ENCODE results near the gene SYNGR4.
"Not testable (repeated sequence)": the region's sequence is repeated elsewhere in the genome, so short reads cannot be mapped to it uniquely, and the experiment has no call there.

Gene SYNGR4

DNA sequence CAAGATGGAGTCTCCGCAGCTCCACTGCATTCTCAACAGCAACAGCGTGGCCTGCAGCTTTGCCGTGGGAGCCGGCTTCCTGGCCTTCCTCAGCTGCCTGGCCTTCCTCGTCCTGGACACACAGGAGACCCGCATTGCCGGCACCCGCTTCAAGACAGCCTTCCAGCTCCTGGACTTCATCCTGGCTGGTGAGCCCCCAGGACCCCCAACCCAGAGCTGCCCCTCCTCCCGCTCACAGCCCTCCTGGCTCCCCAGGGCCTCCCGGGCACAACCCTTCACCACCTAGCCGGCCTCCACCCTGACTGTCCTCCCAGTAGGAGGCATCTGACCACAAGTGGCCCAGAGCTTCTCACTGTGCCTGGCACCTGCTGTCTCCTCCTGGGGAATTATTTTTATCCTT is 9.4 kb downstream of the SYNGR4 start:
- no peak overlapping the region for H3K4me3 ChIP-seq (ENCODE audit: low read depth in 1 of 2, low read length in 2 of 2)
- no peaks in the 10 kb centered on the region for H3K27me3 ChIP-seq (ENCODE audit: low read depth, low read length)
- H3K27ac ChIP-seq (ENCODE audit: low read length) = no peak overlapping the region
- no peaks in the 10 kb centered on the region for H3K9me3 ChIP-seq (ENCODE audit: control insufficient read depth in 1 of 2, low read length in 2 of 2)
- H3K36me3 ChIP-seq (ENCODE audit: control insufficient read depth in 1 of 2, insufficient read depth in 2 of 2, low read length in 2 of 2) = no peaks in the 10 kb centered on the region
- no peaks in the 10 kb centered on the region for H3K4me1 ChIP-seq (ENCODE audit: control insufficient read depth in 1 of 2, insufficient read depth in 2 of 2, low read length in 2 of 2)

DNA sequence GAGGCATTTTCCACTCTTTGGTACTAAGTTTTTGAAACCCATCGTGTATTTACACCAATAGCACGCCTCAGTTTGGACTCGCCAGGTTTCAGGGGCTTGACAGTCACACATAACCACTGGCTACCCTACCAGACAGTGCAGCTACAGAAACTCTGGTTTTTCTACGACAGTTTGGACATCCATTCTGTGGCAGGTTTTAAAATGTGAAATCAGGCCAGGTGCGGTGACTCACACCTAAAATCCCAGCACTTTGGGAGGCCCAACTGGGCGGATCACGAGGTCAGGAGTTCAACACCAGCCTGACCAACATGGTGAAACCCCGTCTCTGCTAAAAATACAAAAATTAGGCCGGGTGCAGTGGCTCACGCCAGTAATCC is 14.0 kb downstream of the SYNGR4 start:
- Histone ChIP-seq H3K9me3 (ENCODE audit: control insufficient read depth in 1 of 2, low read length in 2 of 2) (no peaks in the 10 kb centered on the region), H3K36me3 (ENCODE audit: control insufficient read depth in 1 of 2, insufficient read depth in 2 of 2, low read length in 2 of 2) (peaks cover 7 to 22% of the 10 kb centered on the region in 2 donors), H3K4me1 (ENCODE audit: control insufficient read depth in 1 of 2, insufficient read depth in 2 of 2, low read length in 2 of 2) (no peaks in the 10 kb centered on the region), H3K27me3 (ENCODE audit: low read depth, low read length) (no peaks in the 10 kb centered on the region), H3K4me3 (ENCODE audit: low read depth in 1 of 2, low read length in 2 of 2) (no peak overlapping the region), H3K27ac (ENCODE audit: low read length) (no peak overlapping the region)

DNA sequence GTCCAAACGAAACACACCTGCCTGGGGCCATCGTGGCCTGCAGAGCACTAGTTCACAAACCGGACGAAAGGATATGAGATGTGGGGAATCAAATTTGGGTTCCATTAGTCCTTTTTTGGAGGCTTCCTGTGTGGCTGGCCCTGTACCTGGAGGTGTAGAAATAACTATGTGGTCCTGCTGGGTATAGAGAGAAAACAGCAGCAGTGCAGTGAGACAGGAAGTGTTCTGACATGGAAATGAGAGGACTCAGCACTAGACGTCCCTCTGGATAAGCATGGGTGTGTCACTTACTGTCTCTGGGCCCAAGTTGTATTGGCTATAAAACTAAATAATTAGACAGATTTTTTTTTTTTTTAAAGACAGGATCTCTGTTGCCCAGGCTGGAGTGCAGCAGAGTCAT is 14.9 kb downstream of the SYNGR4 start:
- H3K9me3 ChIP-seq (ENCODE audit: control insufficient read depth in 1 of 2, low read length in 2 of 2) = no peaks in the 10 kb centered on the region
- peaks cover 11 to 31% of the 10 kb centered on the region in 2 donors for H3K36me3 ChIP-seq (ENCODE audit: control insufficient read depth in 1 of 2, insufficient read depth in 2 of 2, low read length in 2 of 2)
- no peaks in the 10 kb centered on the region for H3K27me3 ChIP-seq (ENCODE audit: low read depth, low read length)
- no peak overlapping the region for H3K27ac ChIP-seq (ENCODE audit: low read length)
- no peaks in the 10 kb centered on the region for H3K4me1 ChIP-seq (ENCODE audit: control insufficient read depth in 1 of 2, insufficient read depth in 2 of 2, low read length in 2 of 2)
- no peak overlapping the region for H3K4me3 ChIP-seq (ENCODE audit: low read depth in 1 of 2, low read length in 2 of 2)

DNA sequence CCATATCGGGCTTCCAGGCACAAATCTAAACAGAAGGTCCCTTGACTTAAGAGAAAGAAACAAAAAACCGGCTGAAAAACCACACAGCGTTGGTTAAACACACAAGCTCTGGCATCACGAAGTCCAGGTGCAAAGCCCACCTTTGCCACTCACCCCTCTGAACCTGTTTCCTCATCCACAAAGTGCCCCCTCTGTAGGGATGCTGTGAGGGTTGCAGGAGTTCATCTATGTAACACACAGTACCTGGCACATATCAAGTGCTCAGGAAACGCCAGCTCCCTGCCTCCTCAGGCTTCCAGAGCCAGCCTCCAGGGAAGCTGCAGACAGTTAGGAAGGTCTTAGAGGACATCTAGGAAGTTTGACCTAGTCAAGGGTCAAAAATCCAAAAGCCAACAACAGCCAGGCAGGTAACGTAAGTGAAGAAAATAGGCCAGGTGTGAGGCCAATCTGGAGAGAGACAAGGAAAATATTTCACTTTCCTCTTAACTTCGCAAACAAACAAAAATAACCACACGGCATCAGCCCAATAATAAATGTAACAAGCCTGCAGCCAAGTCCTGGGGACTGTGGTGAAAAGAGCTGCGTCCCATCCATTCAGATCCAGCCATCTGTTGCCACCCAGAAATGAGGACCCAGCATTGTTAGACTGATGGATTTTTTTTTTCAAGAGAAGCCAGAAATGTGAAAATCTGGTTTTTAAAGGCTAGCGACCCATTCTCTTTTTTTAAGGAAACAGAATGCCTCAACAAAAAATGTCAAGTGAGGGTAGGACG is 17.2 kb downstream of the SYNGR4 start:
- no peak overlapping the region for H3K27ac ChIP-seq (ENCODE audit: low read length)
- H3K4me1 ChIP-seq (ENCODE audit: control insufficient read depth in 1 of 2, insufficient read depth in 2 of 2, low read length in 2 of 2) = no peaks in the 10 kb centered on the region
- H3K36me3 ChIP-seq (ENCODE audit: control insufficient read depth in 1 of 2, insufficient read depth in 2 of 2, low read length in 2 of 2) = peaks cover 26 to 53% of the 10 kb centered on the region in 2 donors
- no peak overlapping the region for H3K4me3 ChIP-seq (ENCODE audit: low read depth in 1 of 2, low read length in 2 of 2)
- no peaks in the 10 kb centered on the region for H3K9me3 ChIP-seq (ENCODE audit: control insufficient read depth in 1 of 2, low read length in 2 of 2)
- no peaks in the 10 kb centered on the region for H3K27me3 ChIP-seq (ENCODE audit: low read depth, low read length)

DNA sequence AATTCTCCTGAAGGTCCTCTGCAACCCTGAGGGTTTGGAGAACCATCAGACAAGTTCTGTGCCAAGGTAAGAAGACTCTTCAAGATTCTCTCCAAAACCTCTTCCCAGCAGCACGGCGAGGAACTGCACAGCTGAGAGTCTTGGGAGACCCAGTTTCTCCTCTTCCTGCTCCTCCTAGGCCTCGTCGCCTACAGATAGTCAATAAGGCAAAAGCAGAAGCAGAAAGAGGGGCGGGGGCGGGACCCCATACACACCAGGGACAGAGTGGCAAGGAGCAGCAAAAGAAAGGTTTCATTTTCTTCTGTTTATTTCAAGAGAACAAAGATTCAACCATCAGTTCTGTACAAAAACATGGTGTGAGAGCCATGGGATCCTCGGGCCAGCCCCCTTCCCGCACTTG is 18.1 kb downstream of the SYNGR4 start:
- Histone ChIP-seq H3K9me3 (ENCODE audit: control insufficient read depth in 1 of 2, low read length in 2 of 2) (no peaks in the 10 kb centered on the region), H3K4me3 (ENCODE audit: low read depth in 1 of 2, low read length in 2 of 2) (no peak overlapping the region), H3K36me3 (ENCODE audit: control insufficient read depth in 1 of 2, insufficient read depth in 2 of 2, low read length in 2 of 2) (peaks cover 33 to 62% of the 10 kb centered on the region in 2 donors), H3K27me3 (ENCODE audit: low read depth, low read length) (no peaks in the 10 kb centered on the region), H3K4me1 (ENCODE audit: control insufficient read depth in 1 of 2, insufficient read depth in 2 of 2, low read length in 2 of 2) (no peaks in the 10 kb centered on the region), H3K27ac (ENCODE audit: low read length) (no peak overlapping the region)

DNA sequence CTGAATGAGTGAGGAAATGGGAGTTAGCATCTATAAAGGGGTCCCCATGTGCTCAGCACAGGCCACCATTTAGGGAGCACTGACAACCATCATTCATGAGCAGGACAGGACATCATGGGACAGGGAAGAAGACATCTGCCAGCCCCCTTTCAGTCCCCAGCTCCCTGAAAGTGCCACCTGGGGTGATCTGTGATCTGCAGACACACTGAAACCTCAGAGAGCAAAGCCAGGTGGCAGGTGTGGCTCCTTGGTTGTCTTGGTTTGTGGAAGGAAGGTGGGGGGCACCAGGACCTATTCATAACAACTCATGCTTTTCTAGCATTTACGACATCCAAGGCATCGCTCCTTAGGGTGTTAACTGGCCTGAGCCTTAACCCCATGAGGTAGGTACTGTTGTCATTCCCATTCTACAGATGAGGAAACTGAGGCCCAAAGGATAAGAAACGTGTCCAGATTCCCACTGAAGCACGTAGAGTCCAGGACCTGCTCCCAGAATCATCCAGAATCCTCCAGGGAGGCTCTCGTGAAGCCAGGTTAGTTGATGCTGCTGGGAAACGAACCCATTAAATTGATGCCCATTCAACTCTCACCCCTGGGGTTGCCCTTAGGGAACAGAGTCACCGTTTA is 21.4 kb downstream of the SYNGR4 start:
- Histone ChIP-seq H3K27me3 (ENCODE audit: low read depth, low read length) (no peaks in the 10 kb centered on the region), H3K4me3 (ENCODE audit: low read depth in 1 of 2, low read length in 2 of 2) (no peak overlapping the region), H3K36me3 (ENCODE audit: control insufficient read depth in 1 of 2, insufficient read depth in 2 of 2, low read length in 2 of 2) (peaks cover 38 to 78% of the 10 kb centered on the region in 2 donors), H3K4me1 (ENCODE audit: control insufficient read depth in 1 of 2, insufficient read depth in 2 of 2, low read length in 2 of 2) (peaks cover 0 to 11% of the 10 kb centered on the region in 2 donors), H3K27ac (ENCODE audit: low read length) (no peak overlapping the region), H3K9me3 (ENCODE audit: control insufficient read depth in 1 of 2, low read length in 2 of 2) (no peaks in the 10 kb centered on the region)

DNA sequence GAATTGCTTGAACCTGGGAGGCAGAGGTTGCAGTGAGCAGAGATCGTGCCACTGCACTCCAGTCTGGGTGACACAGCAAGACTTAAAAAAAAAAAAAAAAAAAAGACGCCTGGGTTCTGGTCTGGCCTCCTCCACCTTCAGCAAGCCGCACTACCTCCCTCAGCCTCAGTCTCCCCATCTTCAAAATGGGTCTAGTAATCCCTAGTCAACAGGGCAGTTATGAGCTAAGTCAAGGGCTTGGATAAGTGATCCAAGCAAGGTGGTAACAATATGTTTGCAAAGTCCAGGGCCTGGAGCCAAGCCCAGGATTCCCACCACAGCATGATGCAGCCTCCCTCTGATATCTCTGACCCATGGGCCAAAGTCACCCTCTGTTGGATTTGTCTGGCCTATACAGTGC is 22.8 kb downstream of the SYNGR4 start:
- H3K27me3 ChIP-seq (ENCODE audit: low read depth, low read length) = no peaks in the 10 kb centered on the region
- H3K27ac ChIP-seq (ENCODE audit: low read length) = no peak overlapping the region
- H3K4me3 ChIP-seq (ENCODE audit: low read depth in 1 of 2, low read length in 2 of 2) = no peak overlapping the region
- H3K4me1 ChIP-seq (ENCODE audit: control insufficient read depth in 1 of 2, insufficient read depth in 2 of 2, low read length in 2 of 2) = peaks cover 0 to 11% of the 10 kb centered on the region in 2 donors
- peaks cover 31 to 68% of the 10 kb centered on the region in 2 donors for H3K36me3 ChIP-seq (ENCODE audit: control insufficient read depth in 1 of 2, insufficient read depth in 2 of 2, low read length in 2 of 2)
- H3K9me3 ChIP-seq (ENCODE audit: control insufficient read depth in 1 of 2, low read length in 2 of 2) = no peaks in the 10 kb centered on the region

DNA sequence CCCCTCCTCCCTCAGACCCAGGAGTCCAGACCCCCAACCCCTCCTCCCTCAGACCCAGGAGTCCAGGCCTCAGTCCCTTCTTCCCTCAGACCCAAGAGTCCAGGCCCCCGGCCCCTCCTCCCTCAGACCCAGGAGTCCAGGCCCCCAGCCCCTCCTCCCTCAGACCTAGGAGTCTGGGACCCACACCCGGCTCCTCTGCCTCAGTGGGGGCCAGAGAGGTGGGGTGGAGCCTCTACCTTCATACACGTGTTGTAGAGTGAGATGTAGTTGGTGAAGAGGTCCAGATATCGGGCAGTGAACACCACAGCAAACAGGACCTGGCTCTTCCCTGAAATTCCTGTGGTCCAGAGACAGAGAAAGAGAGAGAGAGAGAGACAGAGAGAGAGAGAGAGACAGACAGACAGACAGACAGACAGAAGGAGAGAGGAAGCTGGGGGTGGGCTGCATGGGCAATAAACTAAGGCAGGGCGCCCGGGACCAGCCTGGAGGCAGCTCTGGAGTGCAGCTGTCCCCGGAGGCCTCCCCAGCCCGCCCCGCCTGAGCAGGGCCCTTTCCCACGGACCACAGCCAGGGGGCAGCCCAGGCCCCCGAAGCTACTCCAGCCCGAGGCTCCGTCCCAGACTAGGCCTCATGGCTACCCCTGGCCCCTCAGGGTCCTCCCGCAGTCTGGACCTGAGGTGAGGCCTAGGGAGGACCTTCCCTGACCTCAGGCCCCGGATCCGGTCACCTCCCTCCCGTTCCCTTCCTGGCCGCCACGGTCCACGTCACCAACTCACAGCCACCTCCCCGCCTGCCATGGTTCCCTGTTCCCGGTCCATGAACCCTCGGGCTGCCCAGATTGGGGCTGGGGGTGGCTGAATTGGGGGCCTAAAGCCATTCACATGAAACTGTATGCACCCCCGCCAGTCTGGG is 26.3 kb downstream of the SYNGR4 start:
- peaks cover 23% of the 10 kb centered on the region for H3K27me3 ChIP-seq (ENCODE audit: low read depth, low read length)
- no peaks in the 10 kb centered on the region for H3K9me3 ChIP-seq (ENCODE audit: control insufficient read depth in 1 of 2, low read length in 2 of 2)
- peaks cover 0 to 24% of the 10 kb centered on the region in 2 donors for H3K4me1 ChIP-seq (ENCODE audit: control insufficient read depth in 1 of 2, insufficient read depth in 2 of 2, low read length in 2 of 2)
- H3K27ac ChIP-seq (ENCODE audit: low read length) = peak overlapping the region; percentile 96
- peak overlapping the region; percentile 76 to 96 for H3K4me3 ChIP-seq (ENCODE audit: low read depth in 1 of 2, low read length in 2 of 2)
- peaks cover 18 to 33% of the 10 kb centered on the region in 2 donors for H3K36me3 ChIP-seq (ENCODE audit: control insufficient read depth in 1 of 2, insufficient read depth in 2 of 2, low read length in 2 of 2)

DNA sequence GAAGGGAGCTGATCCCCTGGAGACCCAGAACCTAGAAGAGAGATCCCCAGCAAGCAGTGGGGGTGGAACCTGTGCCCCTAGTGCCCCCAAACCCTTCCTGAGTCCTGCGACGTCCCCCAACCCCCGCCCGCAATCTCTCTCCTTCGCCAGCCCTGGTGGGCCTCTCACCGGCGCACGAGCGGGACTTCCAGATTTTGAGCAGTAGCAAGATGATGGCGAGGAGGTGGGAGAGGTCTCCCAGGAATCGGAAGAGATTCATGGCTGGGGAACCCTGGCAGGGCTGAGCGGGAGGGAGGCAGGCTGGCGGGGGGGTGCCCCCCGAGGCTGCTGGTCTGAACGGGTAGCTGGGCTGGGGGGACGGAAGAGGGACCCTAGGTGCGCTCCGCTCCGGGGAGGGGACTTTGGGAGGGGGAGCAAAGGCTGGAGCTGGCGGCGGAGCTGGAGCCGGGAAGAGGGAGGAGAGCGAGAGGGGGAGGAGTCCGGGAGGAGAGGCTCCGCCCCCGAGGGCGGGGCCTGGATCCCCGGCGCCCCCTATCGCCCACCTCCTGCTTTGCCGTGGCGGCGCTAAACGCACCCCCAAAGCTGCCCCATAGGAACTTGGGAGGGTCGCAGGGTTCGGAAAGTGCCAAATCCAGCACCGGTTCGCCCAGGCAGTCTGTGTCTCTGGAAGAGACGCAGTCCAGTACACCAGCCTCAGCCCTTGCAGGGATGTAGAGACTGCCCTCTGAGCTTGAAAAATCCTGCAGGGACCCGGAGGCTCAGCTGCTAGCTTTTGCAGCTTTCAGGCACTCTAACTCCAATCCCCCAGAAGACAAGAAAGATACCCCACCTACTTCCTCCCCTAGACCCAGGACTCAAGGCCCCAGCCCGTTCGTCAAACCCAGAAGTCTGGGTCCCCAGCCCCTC is 27.2 kb downstream of the SYNGR4 start, which contains the start of gene KDELR1:
KDELR1 (minus strand) TSS at position 452 of the 906 bp plus-strand sequence; CDS start at position 259, 193 bp downstream.
- peak within 1 kb of the TSS; percentile 76 to 96 for H3K4me3 ChIP-seq (ENCODE audit: low read depth in 1 of 2, low read length in 2 of 2)
- H3K27me3 ChIP-seq (ENCODE audit: low read depth, low read length) = peaks cover 32% of the 10 kb centered on the region
- peak within 1 kb of the TSS; percentile 96 for H3K27ac ChIP-seq (ENCODE audit: low read length)
- peaks cover 12 to 25% of the 10 kb centered on the region in 2 donors for H3K36me3 ChIP-seq (ENCODE audit: control insufficient read depth in 1 of 2, insufficient read depth in 2 of 2, low read length in 2 of 2)
- H3K4me1 ChIP-seq (ENCODE audit: control insufficient read depth in 1 of 2, insufficient read depth in 2 of 2, low read length in 2 of 2) = peaks cover 0 to 24% of the 10 kb centered on the region in 2 donors
- no peaks in the 10 kb centered on the region for H3K9me3 ChIP-seq (ENCODE audit: control insufficient read depth in 1 of 2, low read length in 2 of 2)

DNA sequence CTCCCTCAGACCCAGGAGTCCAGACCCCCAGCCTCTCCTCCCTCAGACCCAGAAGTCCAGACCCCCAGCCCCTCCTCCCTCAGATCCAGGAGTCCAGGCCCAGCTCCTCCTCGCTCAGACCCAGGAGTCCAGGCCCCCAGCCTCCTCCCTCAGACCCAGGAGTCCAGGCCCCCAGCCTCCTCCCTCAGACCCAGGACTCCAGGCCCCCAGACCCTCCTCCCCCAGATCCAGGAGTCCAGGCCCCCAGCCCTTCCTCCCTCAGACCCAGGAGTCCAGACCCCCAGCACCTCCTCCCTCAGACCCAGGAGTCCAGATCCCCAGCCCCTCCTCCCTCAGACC is 27.8 kb downstream of the SYNGR4 start:
- H3K27ac ChIP-seq (ENCODE audit: low read length); H3K9me3 ChIP-seq (ENCODE audit: control insufficient read depth in 1 of 2, low read length in 2 of 2); H3K4me3 ChIP-seq (ENCODE audit: low read depth in 1 of 2, low read length in 2 of 2): not testable (repeated sequence)
- H3K27me3 ChIP-seq (ENCODE audit: low read depth, low read length) = peaks cover 38% of the 10 kb centered on the region
- H3K4me1 ChIP-seq (ENCODE audit: control insufficient read depth in 1 of 2, insufficient read depth in 2 of 2, low read length in 2 of 2) = peaks cover 0 to 24% of the 10 kb centered on the region in 2 donors
- peaks cover 8 to 19% of the 10 kb centered on the region in 2 donors for H3K36me3 ChIP-seq (ENCODE audit: control insufficient read depth in 1 of 2, insufficient read depth in 2 of 2, low read length in 2 of 2)

Data from muscle layer of duodenum (tissue), 2 donors.